ENCODE results near the gene PEG3.

- TF ChIP-seq, protein P1, sequence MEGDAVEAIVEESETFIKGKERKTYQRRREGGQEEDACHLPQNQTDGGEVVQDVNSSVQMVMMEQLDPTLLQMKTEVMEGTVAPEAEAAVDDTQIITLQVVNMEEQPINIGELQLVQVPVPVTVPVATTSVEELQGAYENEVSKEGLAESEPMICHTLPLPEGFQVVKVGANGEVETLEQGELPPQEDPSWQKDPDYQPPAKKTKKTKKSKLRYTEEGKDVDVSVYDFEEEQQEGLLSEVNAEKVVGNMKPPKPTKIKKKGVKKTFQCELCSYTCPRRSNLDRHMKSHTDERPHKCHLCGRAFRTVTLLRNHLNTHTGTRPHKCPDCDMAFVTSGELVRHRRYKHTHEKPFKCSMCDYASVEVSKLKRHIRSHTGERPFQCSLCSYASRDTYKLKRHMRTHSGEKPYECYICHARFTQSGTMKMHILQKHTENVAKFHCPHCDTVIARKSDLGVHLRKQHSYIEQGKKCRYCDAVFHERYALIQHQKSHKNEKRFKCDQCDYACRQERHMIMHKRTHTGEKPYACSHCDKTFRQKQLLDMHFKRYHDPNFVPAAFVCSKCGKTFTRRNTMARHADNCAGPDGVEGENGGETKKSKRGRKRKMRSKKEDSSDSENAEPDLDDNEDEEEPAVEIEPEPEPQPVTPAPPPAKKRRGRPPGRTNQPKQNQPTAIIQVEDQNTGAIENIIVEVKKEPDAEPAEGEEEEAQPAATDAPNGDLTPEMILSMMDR (optimal IDR thresholded peaks at IDR 0.05 in 1 of 3, IDR thresholded peaks at IDR 0.05 in 1 of 3, conservative IDR thresholded peaks at IDR 0.05 in 1 of 3; ENCODE audit: extremely low read depth in 1 of 3, insufficient read depth in 2 of 3, low read length in 3 of 3), result no peak
- no peak for TF ChIP-seq EZH2 (IDR thresholded peaks at IDR 0.05; ENCODE audit: low read length)
Observed at GRCh38 chr19:56884441-56884840, 43.9 kb upstream of the PEG3 start.

Data from keratinocyte (primary cell).